Measurements from ENCODE around the gene COTL1.

- TF ChIP-seq CTCF (IDR thresholded peaks at IDR 0.05; ENCODE audit: insufficient read depth, low read depth, low read length) (no peak), EZH2 (IDR thresholded peaks at IDR 0.05; ENCODE audit: insufficient read depth, low read length) (no peak)
Observed at GRCh38 chr16:84661418-84662060, 43.7 kb upstream of the COTL1 start.

Measured in astrocyte (in vitro differentiated cells and primary cell).